ENCODE data around the gene PCK2. TPM values are rescaled to one million over a fixed set of nuclear protein-coding genes. Genes with fewer than 3 reads are reported as not detected.

PCK2 gene
- total RNA-seq, 1 experiment from 2014 or later = 30.5 TPM

GRCh38 chr14:24114532-24115421 is 20.7 kb downstream of the PCK2 start, which contains the start of the genes DCAF11 and NRL:
Gene DCAF11 (plus strand): TSS chr14:24114777. CDS start chr14:24115595, 818 bp downstream.
Gene NRL (minus strand): TSS chr14:24114949. CDS start chr14:24082848, 32,101 bp downstream.
- peak; percentile 96 for DNase-seq (ENCODE audit: low spot score)

GRCh38 chr14:24115422-24116127 is 21.5 kb downstream of the PCK2 start:
- DNase-seq (ENCODE audit: low spot score) = no peak

- no peak for DNase-seq (ENCODE audit: low spot score)
Measured at GRCh38 chr14:24116128-24116814, 22.2 kb downstream of the PCK2 start.

GRCh38 chr14:24117179-24117578 is 23.1 kb downstream of the PCK2 start:
- DNase-seq (ENCODE audit: low spot score) = no peak

GRCh38 chr14:24119691-24120090 is 25.6 kb downstream of the PCK2 start:
- DNase-seq (ENCODE audit: low spot score) = no peak

GRCh38 chr14:24121210-24121609 is 27.1 kb downstream of the PCK2 start:
- DNase-seq (ENCODE audit: low spot score) = no peak

GRCh38 chr14:24122416-24122815 is 28.3 kb downstream of the PCK2 start:
- no peak for DNase-seq (ENCODE audit: low spot score)

- DNase-seq (ENCODE audit: low spot score) = no peak
Measured at GRCh38 chr14:24122898-24123297, 28.8 kb downstream of the PCK2 start.

- no peak for DNase-seq (ENCODE audit: low spot score)
Measured at GRCh38 chr14:24123424-24124417, 29.6 kb downstream of the PCK2 start.

- DNase-seq (ENCODE audit: low spot score) = no peak
Measured at GRCh38 chr14:24126939-24127338, 32.8 kb downstream of the PCK2 start.

- DNase-seq (ENCODE audit: low spot score) = no peak
Measured at GRCh38 chr14:24127673-24128072, 33.6 kb downstream of the PCK2 start.

GRCh38 chr14:24129410-24129998 is 35.4 kb downstream of the PCK2 start:
- no peak for DNase-seq (ENCODE audit: low spot score)

- DNase-seq (ENCODE audit: low spot score) = no peak
Measured at GRCh38 chr14:24130380-24130716, 36.2 kb downstream of the PCK2 start, which contains the start of gene FITM1. Gene FITM1 (plus strand): TSS chr14:24130659. CDS start chr14:24131564, 905 bp downstream.

- no peak for DNase-seq (ENCODE audit: low spot score)
Measured at GRCh38 chr14:24130717-24131548, 36.8 kb downstream of the PCK2 start.

- DNase-seq (ENCODE audit: low spot score) = no peak
Measured at GRCh38 chr14:24131549-24131966, 37.4 kb downstream of the PCK2 start.

- no peak for DNase-seq (ENCODE audit: low spot score)
Measured at GRCh38 chr14:24132061-24132685, 38.1 kb downstream of the PCK2 start.

- DNase-seq (ENCODE audit: low spot score) = no peak
Measured at GRCh38 chr14:24132976-24133375, 38.9 kb downstream of the PCK2 start.

GRCh38 chr14:24133735-24134134 is 39.6 kb downstream of the PCK2 start:
- no peak for DNase-seq (ENCODE audit: low spot score)

GRCh38 chr14:24135584-24135833 is 41.4 kb downstream of the PCK2 start:
- DNase-seq (ENCODE audit: low spot score) = no peak
